ENCODE measurements around the gene ATP7A. TPM values are rescaled to one million over a fixed set of nuclear protein-coding genes. Genes with fewer than 3 reads are reported as not detected.
"Not testable (repeated sequence)": the region's sequence is repeated elsewhere in the genome, so short reads cannot be mapped to it uniquely, and the experiment has no call there.

ATP7A gene
- total RNA-seq, 4 donors from 2014 or later = 11.4 to 22.9 (median 14.4) TPM

DNA sequence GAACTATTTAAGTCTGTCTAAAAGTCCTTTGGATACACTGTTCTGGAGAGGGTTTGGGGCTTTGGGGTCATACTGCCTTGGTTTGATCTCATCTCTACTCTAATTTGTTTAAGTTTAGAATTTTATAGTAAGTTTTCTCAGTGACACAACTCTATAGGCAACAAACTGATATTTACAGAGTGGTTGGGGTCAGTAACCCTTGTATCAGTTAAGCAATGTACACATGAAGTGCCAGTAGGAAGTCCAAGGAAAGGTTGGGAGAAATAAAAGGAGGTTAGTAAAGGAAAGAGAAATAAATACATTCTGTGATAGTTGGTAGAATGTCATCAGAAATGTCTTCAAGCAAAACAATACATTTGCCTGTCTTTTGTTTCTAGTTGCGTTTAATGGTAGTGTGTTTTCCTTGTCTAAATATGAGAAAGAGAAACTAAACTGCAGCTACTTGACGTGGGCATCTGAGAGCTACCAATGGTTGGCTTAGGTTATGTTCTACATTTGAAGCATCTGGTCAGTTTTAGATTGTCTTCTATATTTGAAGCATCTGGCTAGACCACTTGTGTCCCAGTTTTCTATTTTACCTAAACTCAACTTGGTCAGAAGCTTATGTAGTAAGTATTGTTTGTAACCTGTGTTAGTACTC lies 6.9 kb downstream of the ATP7A start:
- TF ChIP-seq, protein P1, sequence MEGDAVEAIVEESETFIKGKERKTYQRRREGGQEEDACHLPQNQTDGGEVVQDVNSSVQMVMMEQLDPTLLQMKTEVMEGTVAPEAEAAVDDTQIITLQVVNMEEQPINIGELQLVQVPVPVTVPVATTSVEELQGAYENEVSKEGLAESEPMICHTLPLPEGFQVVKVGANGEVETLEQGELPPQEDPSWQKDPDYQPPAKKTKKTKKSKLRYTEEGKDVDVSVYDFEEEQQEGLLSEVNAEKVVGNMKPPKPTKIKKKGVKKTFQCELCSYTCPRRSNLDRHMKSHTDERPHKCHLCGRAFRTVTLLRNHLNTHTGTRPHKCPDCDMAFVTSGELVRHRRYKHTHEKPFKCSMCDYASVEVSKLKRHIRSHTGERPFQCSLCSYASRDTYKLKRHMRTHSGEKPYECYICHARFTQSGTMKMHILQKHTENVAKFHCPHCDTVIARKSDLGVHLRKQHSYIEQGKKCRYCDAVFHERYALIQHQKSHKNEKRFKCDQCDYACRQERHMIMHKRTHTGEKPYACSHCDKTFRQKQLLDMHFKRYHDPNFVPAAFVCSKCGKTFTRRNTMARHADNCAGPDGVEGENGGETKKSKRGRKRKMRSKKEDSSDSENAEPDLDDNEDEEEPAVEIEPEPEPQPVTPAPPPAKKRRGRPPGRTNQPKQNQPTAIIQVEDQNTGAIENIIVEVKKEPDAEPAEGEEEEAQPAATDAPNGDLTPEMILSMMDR (IDR thresholded peaks at IDR 0.05) = no peak
- no peak for TF ChIP-seq POLR2A (IDR thresholded peaks at IDR 0.05)
- Histone ChIP-seq H3K27ac (no peak overlapping the region), H3K4me1 (no peaks in the 10 kb centered on the region), H3K4me3 (replicated peaks in 1 of 3) (no peak overlapping the region), H3K36me3 (no peaks in the 10 kb centered on the region), H3K27me3 (no peaks in the 10 kb centered on the region), H3K9me3 (no peaks in the 10 kb centered on the region)
- DNase-seq = no peak
- WGBS, 2 donors = 67 to 76% methylated on average over 2 of the region's 2 CpGs
- intact Hi-C loops (cut with DNase I) = no loop called here

DNA sequence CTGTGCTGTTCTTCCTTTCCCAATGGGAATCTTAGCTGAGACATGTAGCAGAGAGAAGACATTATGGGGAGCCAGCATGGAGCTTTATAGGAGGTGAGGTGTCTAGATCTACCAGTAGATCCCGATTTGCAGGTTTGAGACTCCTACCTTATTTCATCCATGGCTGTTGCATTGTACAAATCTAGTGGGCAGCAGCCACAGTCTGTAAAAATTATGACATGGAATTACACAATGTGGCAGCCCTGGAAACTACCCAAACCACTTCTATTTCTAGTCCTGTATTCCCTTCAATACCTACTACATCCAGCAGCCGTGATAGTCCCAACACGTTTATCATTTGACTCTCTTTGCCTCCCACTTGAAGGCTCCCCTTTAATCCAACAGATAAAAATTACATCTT lies 8.1 kb downstream of the ATP7A start:
- intact Hi-C loops (cut with DNase I) = no loop called here
- H3K4me1 ChIP-seq = no peaks in the 10 kb centered on the region
- H3K9me3 ChIP-seq = no peaks in the 10 kb centered on the region
- H3K27me3 ChIP-seq = no peaks in the 10 kb centered on the region
- H3K27ac ChIP-seq = no peak overlapping the region
- H3K36me3 ChIP-seq = no peaks in the 10 kb centered on the region
- no peak overlapping the region for H3K4me3 ChIP-seq (replicated peaks in 1 of 3)
- 76 to 78% methylated on average over 3 of the region's 3 CpGs for WGBS, 2 donors
- TF ChIP-seq, protein P1 (IDR thresholded peaks at IDR 0.05) = no peak
- no peak for TF ChIP-seq POLR2A (IDR thresholded peaks at IDR 0.05)
- no peak for DNase-seq

- intact Hi-C loops (cut with DNase I); H3K27ac ChIP-seq; H3K4me3 ChIP-seq (replicated peaks in 1 of 3); H3K27me3 ChIP-seq; H3K4me1 ChIP-seq; H3K36me3 ChIP-seq; H3K9me3 ChIP-seq; DNase-seq: not testable (repeated sequence)
- 87 to 90% methylated on average over 5 to 6 of the region's 6 CpGs for WGBS, 2 donors
Observed at GRCh38 chrX:77919370-77919769, 8.9 kb downstream of the ATP7A start.

DNA sequence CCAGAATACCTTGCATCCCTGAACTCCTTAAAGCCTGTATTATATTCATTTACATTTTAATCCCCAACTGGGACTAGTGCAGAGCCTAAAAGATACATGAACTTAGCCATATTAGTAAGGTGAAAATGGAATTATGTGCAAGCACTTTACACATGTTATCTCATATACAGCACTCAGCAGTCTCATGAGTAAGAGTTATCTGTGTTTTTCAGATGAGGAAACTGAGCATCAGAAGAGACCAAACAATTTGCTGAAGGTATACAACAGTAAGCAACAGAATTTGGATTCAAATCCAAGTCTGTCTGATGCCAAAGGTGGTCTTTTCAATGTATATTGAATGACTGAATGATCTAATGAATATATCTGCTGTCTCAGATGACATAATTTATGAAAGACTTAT lies 12.3 kb downstream of the ATP7A start:
- no peaks in the 10 kb centered on the region for H3K4me1 ChIP-seq
- no peaks in the 10 kb centered on the region for H3K27me3 ChIP-seq
- intact Hi-C loops (cut with DNase I) = no loop called here
- TF ChIP-seq, protein P1 (IDR thresholded peaks at IDR 0.05) = no peak
- no peak for TF ChIP-seq POLR2A (IDR thresholded peaks at IDR 0.05)
- no peaks in the 10 kb centered on the region for H3K36me3 ChIP-seq
- H3K9me3 ChIP-seq = no peaks in the 10 kb centered on the region
- DNase-seq = no peak
- H3K27ac ChIP-seq = no peak overlapping the region
- H3K4me3 ChIP-seq (replicated peaks in 1 of 3) = no peak overlapping the region

GRCh38 chrX:77924320-77924859 lies 13.9 kb downstream of the ATP7A start:
- H3K36me3 ChIP-seq = no peaks in the 10 kb centered on the region
- H3K27ac ChIP-seq = no peak overlapping the region
- no peak overlapping the region for H3K4me3 ChIP-seq (replicated peaks in 1 of 3)
- no peaks in the 10 kb centered on the region for H3K9me3 ChIP-seq
- DNase-seq = no peak
- no peaks in the 10 kb centered on the region for H3K4me1 ChIP-seq
- 96 to 97% methylated on average over 8 of the region's 8 CpGs for WGBS, 2 donors
- no peak for TF ChIP-seq POLR2A (IDR thresholded peaks at IDR 0.05)
- TF ChIP-seq, protein P1 (IDR thresholded peaks at IDR 0.05) = no peak
- H3K27me3 ChIP-seq = no peaks in the 10 kb centered on the region
- intact Hi-C loops (cut with DNase I) = no loop called here
